ENCODE measurements around the gene ACLY. TPM values are rescaled to one million over a fixed set of nuclear protein-coding genes. Genes with fewer than 3 reads are reported as not detected.
A peak's percentile ranks its signal among the peaks of the same experiment; 100 is the strongest.
"Not testable (repeated sequence)": the region's sequence is repeated elsewhere in the genome, so short reads cannot be mapped to it uniquely, and the experiment has no call there.

The ACLY gene
- total RNA-seq, 2 experiments from 2014 or later = 153 to 161 TPM

GRCh38 chr17:41882756-41883155 lies 36.0 kb downstream of the ACLY start:
- Mint-ChIP-seq H3K36me3 (ENCODE audit: low read depth) (peaks cover 38% of the 10 kb centered on the region), H3K4me1 (ENCODE audit: low read depth) (no peaks in the 10 kb centered on the region), H3K27ac (no peak overlapping the region), H3K4me3 (no peak overlapping the region), H3K9me3 (no peaks in the 10 kb centered on the region), H3K27me3 (ENCODE audit: low read depth) (no peaks in the 10 kb centered on the region)
- no peak for DNase-seq
- CTCF ChIA-PET = interaction anchor here (0.7 kb wide), 1 partner anchor 15 kb away, joined by 3 read pairs; no protein-coding TSS in a partner anchor
- intact Hi-C loops (cut with micrococcal nuclease) = no loop called here

- H3K4me3 Mint-ChIP-seq = no peak overlapping the region
- H3K27ac Mint-ChIP-seq = no peak overlapping the region
- no peaks in the 10 kb centered on the region for H3K9me3 Mint-ChIP-seq
- intact Hi-C loops (cut with micrococcal nuclease) = no loop called here
- CTCF ChIA-PET = no interaction called here
- H3K27me3 Mint-ChIP-seq (ENCODE audit: low read depth) = no peaks in the 10 kb centered on the region
- no peak for DNase-seq
- peaks cover 28% of the 10 kb centered on the region for H3K36me3 Mint-ChIP-seq (ENCODE audit: low read depth)
- no peaks in the 10 kb centered on the region for H3K4me1 Mint-ChIP-seq (ENCODE audit: low read depth)
Measured at GRCh38 chr17:41880130-41880529, 38.6 kb downstream of the ACLY start.

- H3K27me3 Mint-ChIP-seq (ENCODE audit: low read depth); H3K4me1 Mint-ChIP-seq (ENCODE audit: low read depth); H3K4me3 Mint-ChIP-seq; H3K27ac Mint-ChIP-seq; H3K9me3 Mint-ChIP-seq; intact Hi-C loops (cut with micrococcal nuclease); DNase-seq: not testable (repeated sequence)
- CTCF ChIA-PET = interaction anchor here (0.6 kb wide), 1 partner anchor 96 kb away, joined by 5 read pairs; no protein-coding TSS in a partner anchor
- H3K36me3 Mint-ChIP-seq (ENCODE audit: low read depth) = peaks cover 38% of the 10 kb centered on the region
Measured at GRCh38 chr17:41874293-41874670, 44.5 kb downstream of the ACLY start.

- H3K36me3 Mint-ChIP-seq (ENCODE audit: low read depth) = peaks cover 36% of the 10 kb centered on the region
- H3K9me3 Mint-ChIP-seq = no peaks in the 10 kb centered on the region
Measured at GRCh38 chr17:41873559-41874292, 45.0 kb downstream of the ACLY start.

GRCh38 chr17:41871789-41872188 lies 47.0 kb downstream of the ACLY start:
- H3K27ac Mint-ChIP-seq = no peak overlapping the region
- H3K27me3 Mint-ChIP-seq (ENCODE audit: low read depth) = no peaks in the 10 kb centered on the region
- no peak overlapping the region for H3K4me3 Mint-ChIP-seq
- peaks cover 37% of the 10 kb centered on the region for H3K36me3 Mint-ChIP-seq (ENCODE audit: low read depth)
- H3K4me1 Mint-ChIP-seq (ENCODE audit: low read depth) = peaks cover 10% of the 10 kb centered on the region
- CTCF ChIA-PET = no interaction called here
- intact Hi-C loops (cut with micrococcal nuclease) = no loop called here
- no peaks in the 10 kb centered on the region for H3K9me3 Mint-ChIP-seq
- no peak for DNase-seq

More at GRCh38 chr17:41873559-41874292, 45.0 kb downstream of the ACLY start:
- H3K4me1 Mint-ChIP-seq (ENCODE audit: low read depth) = peaks cover 6% of the 10 kb centered on the region
- no peak for DNase-seq
- no peak overlapping the region for H3K4me3 Mint-ChIP-seq
- CTCF ChIA-PET = interaction anchor here (0.6 kb wide), 1 partner anchor 95 kb away, joined by 5 read pairs; no protein-coding TSS in a partner anchor
- intact Hi-C loops (cut with micrococcal nuclease) = no loop called here
- H3K27ac Mint-ChIP-seq = no peak overlapping the region
- no peaks in the 10 kb centered on the region for H3K27me3 Mint-ChIP-seq (ENCODE audit: low read depth)

- Mint-ChIP-seq H3K4me1 (ENCODE audit: low read depth) (peaks cover 11% of the 10 kb centered on the region), H3K27me3 (ENCODE audit: low read depth) (no peaks in the 10 kb centered on the region), H3K9me3 (no peaks in the 10 kb centered on the region), H3K36me3 (ENCODE audit: low read depth) (peaks cover 34% of the 10 kb centered on the region), H3K4me3 (no peak overlapping the region), H3K27ac (no peak overlapping the region)
- CTCF ChIA-PET = no interaction called here
- DNase-seq = no peak
- intact Hi-C loops (cut with micrococcal nuclease) = no loop called here
Measured at GRCh38 chr17:41870627-41871026, 48.1 kb downstream of the ACLY start.

- CTCF ChIA-PET = interaction anchor here (0.5 kb wide), 1 partner anchor 198 kb away, joined by 3 read pairs; no protein-coding TSS in a partner anchor
- no peaks in the 10 kb centered on the region for H3K27me3 Mint-ChIP-seq (ENCODE audit: low read depth)
- H3K9me3 Mint-ChIP-seq = no peaks in the 10 kb centered on the region
- no peak for DNase-seq
- no peak overlapping the region for H3K4me3 Mint-ChIP-seq
- H3K36me3 Mint-ChIP-seq (ENCODE audit: low read depth) = peaks cover 34% of the 10 kb centered on the region
- H3K27ac Mint-ChIP-seq = peak overlapping the region; percentile 56
- H3K4me1 Mint-ChIP-seq (ENCODE audit: low read depth) = peaks cover 14% of the 10 kb centered on the region
- intact Hi-C loops (cut with micrococcal nuclease) = no loop called here
Measured at GRCh38 chr17:41870097-41870496, 48.7 kb downstream of the ACLY start.

- Mint-ChIP-seq H3K27ac (peak overlapping the region; percentile 56), H3K27me3 (ENCODE audit: low read depth) (no peaks in the 10 kb centered on the region), H3K9me3 (no peaks in the 10 kb centered on the region), H3K4me3 (no peak overlapping the region), H3K4me1 (ENCODE audit: low read depth) (peaks cover 14% of the 10 kb centered on the region), H3K36me3 (ENCODE audit: low read depth) (peaks cover 34% of the 10 kb centered on the region)
- CTCF ChIA-PET = interaction anchor here (0.5 kb wide), 1 partner anchor 199 kb away, joined by 3 read pairs; no protein-coding TSS in a partner anchor
- intact Hi-C loops (cut with micrococcal nuclease) = loop anchor here (10.0 kb wide), 2 partner anchors 135 to 405 kb away; partner anchors contain the start of genes HAP1 and STAT5B
- no peak for DNase-seq
Measured at GRCh38 chr17:41869426-41869825, 49.3 kb downstream of the ACLY start.

- DNase-seq = no peak
- Mint-ChIP-seq H3K9me3 (no peaks in the 10 kb centered on the region), H3K4me1 (ENCODE audit: low read depth) (peaks cover 14% of the 10 kb centered on the region), H3K27ac (peak overlapping the region; percentile 84), H3K27me3 (ENCODE audit: low read depth) (no peaks in the 10 kb centered on the region), H3K36me3 (ENCODE audit: low read depth) (peaks cover 32% of the 10 kb centered on the region), H3K4me3 (no peak overlapping the region)
- CTCF ChIA-PET = interaction anchor here (0.9 kb wide), 1 partner anchor 62 kb away, joined by 3 read pairs; the partner anchor contains the start of gene ODAD4
- intact Hi-C loops (cut with micrococcal nuclease) = loop anchor here (10.0 kb wide), 2 partner anchors 134 to 406 kb away; partner anchors contain the start of genes HAP1 and STAT5B
Measured at GRCh38 chr17:41868568-41868967, 50.2 kb downstream of the ACLY start.

GRCh38 chr17:41865596-41865893 lies 53.2 kb downstream of the ACLY start:
- Mint-ChIP-seq H3K27me3 (ENCODE audit: low read depth) (no peaks in the 10 kb centered on the region), H3K4me1 (ENCODE audit: low read depth) (peaks cover 25% of the 10 kb centered on the region), H3K36me3 (ENCODE audit: low read depth) (peaks cover 9% of the 10 kb centered on the region), H3K27ac (peak overlapping the region; percentile 47), H3K4me3 (no peak overlapping the region), H3K9me3 (no peaks in the 10 kb centered on the region)
- no peak for DNase-seq
- intact Hi-C loops (cut with micrococcal nuclease) = loop anchor here (1.0 to 10.0 kb wide), 7 partner anchors 29 to 409 kb away; partner anchors contain the start of genes CNP, DNAJC7, HAP1 and KLHL10
- CTCF ChIA-PET = interaction anchor here (1.0 to 2.6 kb wide), 3 partner anchors 26 to 202 kb away, joined by 3 to 10 read pairs (median 3); partner anchors contain the start of gene P3H4

GRCh38 chr17:41864836-41865595 lies 53.7 kb downstream of the ACLY start, which contains the start of gene KLHL11:
TSS of gene KLHL11 (minus strand) at chr17:41865423. CDS start at chr17:41865370, 53 bp downstream.
- intact Hi-C loops (cut with micrococcal nuclease) = loop anchor here (1.0 to 10.0 kb wide), 7 partner anchors 28 to 410 kb away; partner anchors contain the start of genes CNP, DNAJC7, HAP1 and KLHL10
- DNase-seq = peak; percentile 92
- CTCF ChIA-PET = interaction anchor here (0.6 to 2.6 kb wide), 5 partner anchors 13 to 202 kb away, joined by 3 to 10 read pairs (median 3); partner anchors contain the start of gene P3H4
- Mint-ChIP-seq H3K9me3 (no peaks in the 10 kb centered on the region), H3K4me3 (no peak within 1 kb of the TSS), H3K27me3 (ENCODE audit: low read depth) (no peaks in the 10 kb centered on the region), H3K27ac (peak within 1 kb of the TSS; percentile 47), H3K36me3 (ENCODE audit: low read depth) (peaks cover 6% of the 10 kb centered on the region), H3K4me1 (ENCODE audit: low read depth) (peaks cover 29% of the 10 kb centered on the region)

GRCh38 chr17:41864498-41864835 lies 54.3 kb downstream of the ACLY start:
- H3K36me3 Mint-ChIP-seq (ENCODE audit: low read depth) = peaks cover 6% of the 10 kb centered on the region
- no peak overlapping the region for H3K4me3 Mint-ChIP-seq
- H3K27ac Mint-ChIP-seq = no peak overlapping the region
- no peaks in the 10 kb centered on the region for H3K27me3 Mint-ChIP-seq (ENCODE audit: low read depth)
- CTCF ChIA-PET = interaction anchor here (0.6 to 2.6 kb wide), 4 partner anchors 13 to 53 kb away, joined by 3 to 10 read pairs (median 4); partner anchors contain the start of gene P3H4
- intact Hi-C loops (cut with micrococcal nuclease) = loop anchor here (2.0 to 10.0 kb wide), 5 partner anchors 28 to 410 kb away; partner anchors contain the start of genes CNP, HAP1, KLHL10 and NT5C3B
- no peak for DNase-seq
- H3K4me1 Mint-ChIP-seq (ENCODE audit: low read depth) = peaks cover 34% of the 10 kb centered on the region
- no peaks in the 10 kb centered on the region for H3K9me3 Mint-ChIP-seq
